Erythroblast (primary cell): Measurements from ENCODE around the gene CXCL16.

ENCODE experiments used
- GATA1 ChIP-seq: IDR thresholded peaks from 2 replicates; pipeline ENCODE4 v1.6.1; 2011; ENCODE audit warnings: low read depth, mild to moderate bottlenecking, control low read depth, low read length, moderate library complexity
- POLR2A ChIP-seq: IDR thresholded peaks from 2 replicates; pipeline ENCODE4 v1.6.1; 2011; ENCODE audit warnings: mild to moderate bottlenecking, low read length

DNA sequence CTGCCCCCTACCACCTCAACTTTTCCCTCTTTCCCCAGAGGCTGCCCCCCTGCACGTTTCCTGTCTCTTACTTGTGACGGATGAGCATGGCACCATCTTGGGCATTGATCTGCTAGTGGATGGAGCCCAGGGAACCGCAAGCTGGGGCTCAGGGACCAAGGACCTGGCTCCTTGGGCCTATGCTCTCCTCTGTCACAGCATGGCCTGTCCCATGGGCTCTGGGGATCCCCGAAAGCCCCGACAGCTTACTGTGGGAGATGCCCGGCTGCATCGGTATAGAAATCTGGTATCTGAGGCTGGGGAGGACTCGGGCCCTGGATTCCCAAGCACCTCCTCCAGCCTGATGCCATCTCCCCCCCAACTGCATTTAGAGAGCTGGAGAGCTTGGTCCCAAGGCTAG is 1.8 kb upstream of the CXCL16 start:
- TF ChIP-seq POLR2A, result no peak
- TF ChIP-seq GATA1, result no peak
